Neural progenitor cell (in vitro differentiated cells): ENCODE data around the gene SYDE2.

Source experiments
- EZH2 ChIP-seq: fragments of 200-600 bp; sonication (generic); IDR thresholded peaks from 2 replicates; pipeline ENCODE4 v1.6.1; 2017; ENCODE audit warnings: antibody characterized with exemption, mild to moderate bottlenecking, moderate library complexity
- EZH2phosphoT487 ChIP-seq: fragments of 200-600 bp; sonication (generic); IDR thresholded peaks from 2 replicates; pipeline ENCODE4 v1.6.1; 2017; ENCODE audit warnings: antibody characterized with exemption
- TF ChIP-seq, protein P1 (sequence below): fragments of 200-600 bp; sonication (generic); IDR thresholded peaks from 2 replicates; pipeline ENCODE4 v1.5.1; 2017; ENCODE audit warnings: antibody characterized with exemption, mild to moderate bottlenecking

DNA sequence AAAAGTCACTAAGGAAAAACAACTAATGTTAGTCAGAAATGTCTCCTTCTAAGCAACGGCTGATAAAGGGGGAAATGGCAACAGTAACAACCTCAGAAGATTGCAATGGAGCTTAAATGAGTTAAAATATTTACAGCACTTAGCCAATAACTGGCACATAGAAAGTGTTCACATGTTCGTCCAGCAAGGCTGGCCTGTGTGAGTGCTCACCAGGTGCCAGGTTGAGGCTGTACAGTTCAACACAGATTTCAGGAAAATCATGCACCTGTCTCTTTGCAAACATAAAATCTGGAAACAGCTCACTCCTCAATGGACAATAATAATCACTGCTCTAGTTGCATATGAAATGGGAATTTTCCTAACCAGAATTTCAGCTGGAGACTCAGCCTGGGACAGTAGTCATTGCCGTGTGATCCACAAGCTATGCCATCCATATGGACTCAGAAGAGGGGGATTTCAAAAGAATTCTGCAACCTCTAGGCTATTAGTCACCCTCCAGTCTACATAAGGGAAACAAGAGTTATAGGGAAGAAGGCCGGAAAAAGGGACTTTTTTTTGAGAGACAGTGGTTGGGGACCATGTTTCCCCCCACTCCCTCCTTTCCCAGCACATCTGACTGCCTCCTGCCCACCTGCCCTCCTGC, 68.6 kb downstream of the SYDE2 start:
- TF ChIP-seq, protein P1, sequence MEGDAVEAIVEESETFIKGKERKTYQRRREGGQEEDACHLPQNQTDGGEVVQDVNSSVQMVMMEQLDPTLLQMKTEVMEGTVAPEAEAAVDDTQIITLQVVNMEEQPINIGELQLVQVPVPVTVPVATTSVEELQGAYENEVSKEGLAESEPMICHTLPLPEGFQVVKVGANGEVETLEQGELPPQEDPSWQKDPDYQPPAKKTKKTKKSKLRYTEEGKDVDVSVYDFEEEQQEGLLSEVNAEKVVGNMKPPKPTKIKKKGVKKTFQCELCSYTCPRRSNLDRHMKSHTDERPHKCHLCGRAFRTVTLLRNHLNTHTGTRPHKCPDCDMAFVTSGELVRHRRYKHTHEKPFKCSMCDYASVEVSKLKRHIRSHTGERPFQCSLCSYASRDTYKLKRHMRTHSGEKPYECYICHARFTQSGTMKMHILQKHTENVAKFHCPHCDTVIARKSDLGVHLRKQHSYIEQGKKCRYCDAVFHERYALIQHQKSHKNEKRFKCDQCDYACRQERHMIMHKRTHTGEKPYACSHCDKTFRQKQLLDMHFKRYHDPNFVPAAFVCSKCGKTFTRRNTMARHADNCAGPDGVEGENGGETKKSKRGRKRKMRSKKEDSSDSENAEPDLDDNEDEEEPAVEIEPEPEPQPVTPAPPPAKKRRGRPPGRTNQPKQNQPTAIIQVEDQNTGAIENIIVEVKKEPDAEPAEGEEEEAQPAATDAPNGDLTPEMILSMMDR: no peak
- no peak for TF ChIP-seq EZH2
- TF ChIP-seq EZH2phosphoT487: no peak
